Mucosa of descending colon (tissue), 3 donors: Measurements from ENCODE around the gene SPSB4. TPM values are rescaled to one million over a fixed set of nuclear protein-coding genes. Genes with fewer than 3 reads are reported as not detected.

Experiments
- ATAC-seq: fragments of 200-7000 bp; cut with Tn5 transposase; one replicate; pipeline ENCODE4 v1.9.1; 2020; ENCODE audit warnings: mild to moderate bottlenecking, moderate library complexity
- DNase-seq, 3 donors: peaks; one replicate each; pipeline ENCODE4 v3.0.0-alpha.2; 2020
- H3K36me3 ChIP-seq: fragments of 200-600 bp; one replicate; pipeline ENCODE4 v1.8.0; 2021; ENCODE audit warnings: low read depth, mild to moderate bottlenecking
- H3K4me1 ChIP-seq: fragments of 200-600 bp; one replicate; pipeline ENCODE4 v1.8.0; 2021; ENCODE audit warnings: low read depth, mild to moderate bottlenecking
- H3K4me3 ChIP-seq: fragments of 200-600 bp; one replicate; pipeline ENCODE4 v1.8.0; 2021; ENCODE audit warnings: mild to moderate bottlenecking
- H3K9me3 ChIP-seq: fragments of 200-600 bp; one replicate; pipeline ENCODE4 v1.8.0; 2021; ENCODE audit warnings: mild to moderate bottlenecking
- intact Hi-C, 2 donors: fragments of 100-400 bp; cut with DNase I in 1 of 2; cut with micrococcal nuclease in 1 of 2; formaldehyde crosslinking; loops; one replicate each; pipeline versions ENCODE4 v1.11.0 to v1.11.1; 2022; cut with DNase I, micrococcal nuclease
- total RNA-seq, 3 donors: library from RNA; stranded (reverse); fragmentation: NEBNext Ultra II Directional in 2 of 3; extraction: Animal tissue kit (Norgen Biotek cat#: 25700) in 2 of 3; gene quantifications; one replicate each; pipeline versions ENCODE4 v1.2.1 to v1.2.4, GENCODE V29; 2021 to 2023
- TF ChIP-seq, protein P1 (sequence below): fragments of 200-600 bp; IDR thresholded peaks from one replicate; pipeline ENCODE4 v1.8.0; 2022; ENCODE audit warnings: antibody characterized with exemption, mild to moderate bottlenecking
- donor health status: DM: no; HTN: no; CAD: no; lungs with moderate emphysema.
- donor health status: DM: no; HTN: no; CAD: no.
- donor health status: DM: no; HTN: yes; CAD: no.

SPSB4 gene
- total RNA-seq, 3 donors from 2014 or later: 0.10 to 0.85 (median 0.17) TPM

DNA sequence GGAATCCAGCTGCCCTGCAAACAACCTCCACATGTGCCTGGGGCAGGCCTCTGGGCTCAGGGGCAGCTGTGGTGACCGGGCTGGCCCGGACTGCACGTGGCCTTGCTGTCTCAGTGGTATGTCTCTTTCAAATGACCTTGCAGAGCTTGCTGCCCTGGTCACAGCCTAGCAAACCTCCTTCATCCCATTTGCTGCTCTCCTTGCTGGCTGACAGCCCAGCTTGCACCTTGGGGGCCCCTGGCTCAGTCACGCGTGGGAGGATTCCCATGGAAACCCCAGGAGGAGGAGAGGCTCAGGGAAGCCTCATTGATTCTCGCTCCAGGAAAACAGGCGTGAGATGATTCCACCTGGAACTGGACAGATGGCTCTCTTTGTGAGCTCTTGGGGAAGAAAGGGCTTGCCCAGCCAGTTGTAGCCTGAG is 5.6 kb downstream of the SPSB4 start:
- ATAC-seq: no peak
- Histone ChIP-seq H3K36me3 (no peaks in the 10 kb centered on the region), H3K4me1 (no peaks in the 10 kb centered on the region), H3K4me3 (no peak overlapping the region), H3K9me3 (no peaks in the 10 kb centered on the region)
- TF ChIP-seq, protein P1, sequence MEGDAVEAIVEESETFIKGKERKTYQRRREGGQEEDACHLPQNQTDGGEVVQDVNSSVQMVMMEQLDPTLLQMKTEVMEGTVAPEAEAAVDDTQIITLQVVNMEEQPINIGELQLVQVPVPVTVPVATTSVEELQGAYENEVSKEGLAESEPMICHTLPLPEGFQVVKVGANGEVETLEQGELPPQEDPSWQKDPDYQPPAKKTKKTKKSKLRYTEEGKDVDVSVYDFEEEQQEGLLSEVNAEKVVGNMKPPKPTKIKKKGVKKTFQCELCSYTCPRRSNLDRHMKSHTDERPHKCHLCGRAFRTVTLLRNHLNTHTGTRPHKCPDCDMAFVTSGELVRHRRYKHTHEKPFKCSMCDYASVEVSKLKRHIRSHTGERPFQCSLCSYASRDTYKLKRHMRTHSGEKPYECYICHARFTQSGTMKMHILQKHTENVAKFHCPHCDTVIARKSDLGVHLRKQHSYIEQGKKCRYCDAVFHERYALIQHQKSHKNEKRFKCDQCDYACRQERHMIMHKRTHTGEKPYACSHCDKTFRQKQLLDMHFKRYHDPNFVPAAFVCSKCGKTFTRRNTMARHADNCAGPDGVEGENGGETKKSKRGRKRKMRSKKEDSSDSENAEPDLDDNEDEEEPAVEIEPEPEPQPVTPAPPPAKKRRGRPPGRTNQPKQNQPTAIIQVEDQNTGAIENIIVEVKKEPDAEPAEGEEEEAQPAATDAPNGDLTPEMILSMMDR: no peak
- intact Hi-C loops: no loop called here
- DNase-seq: no peak

- no peaks in the 10 kb centered on the region for H3K36me3 ChIP-seq
- intact Hi-C loops: no loop called here
- TF ChIP-seq, protein P1: no peak
Observed at GRCh38 chr3:141057436-141057835, 6.3 kb downstream of the SPSB4 start.

GRCh38 chr3:141057946-141058800 is 7.0 kb downstream of the SPSB4 start:
- intact Hi-C loops: no loop called here
- Histone ChIP-seq H3K4me3 (no peak overlapping the region), H3K4me1 (no peaks in the 10 kb centered on the region), H3K9me3 (no peaks in the 10 kb centered on the region), H3K36me3 (no peaks in the 10 kb centered on the region)
- DNase-seq (no peak), ATAC-seq (no peak)
- TF ChIP-seq, protein P1: no peak

More at GRCh38 chr3:141057436-141057835, 6.3 kb downstream of the SPSB4 start:
- Histone ChIP-seq H3K4me1 (no peaks in the 10 kb centered on the region), H3K4me3 (no peak overlapping the region), H3K9me3 (no peaks in the 10 kb centered on the region)
- no peak for DNase-seq
- no peak for ATAC-seq

DNA sequence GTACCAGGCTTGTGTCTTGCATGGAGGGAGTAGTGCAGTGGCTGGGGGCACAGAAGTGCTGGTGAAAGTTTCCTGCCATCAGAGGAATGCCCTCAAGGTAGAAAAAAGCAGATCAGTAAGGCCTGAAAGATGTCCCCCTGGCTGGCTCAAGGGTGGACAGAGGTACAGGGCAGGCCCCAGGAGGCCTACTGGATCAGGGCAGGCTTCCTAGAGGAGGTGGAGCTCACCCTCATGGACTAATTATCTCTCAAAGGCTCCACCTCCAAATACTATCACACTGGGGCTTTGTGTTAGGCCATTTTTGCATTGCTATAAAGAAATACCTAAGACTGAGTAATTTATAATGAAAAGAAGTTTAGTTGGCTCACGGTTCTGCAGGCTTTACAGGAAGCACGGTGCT is 7.8 kb downstream of the SPSB4 start:
- Histone ChIP-seq H3K4me3 (no peak overlapping the region), H3K4me1 (no peaks in the 10 kb centered on the region), H3K9me3 (no peaks in the 10 kb centered on the region), H3K36me3 (no peaks in the 10 kb centered on the region)
- ATAC-seq (no peak), DNase-seq (no peak)
- TF ChIP-seq, protein P1: no peak
- intact Hi-C loops: no loop called here

DNA sequence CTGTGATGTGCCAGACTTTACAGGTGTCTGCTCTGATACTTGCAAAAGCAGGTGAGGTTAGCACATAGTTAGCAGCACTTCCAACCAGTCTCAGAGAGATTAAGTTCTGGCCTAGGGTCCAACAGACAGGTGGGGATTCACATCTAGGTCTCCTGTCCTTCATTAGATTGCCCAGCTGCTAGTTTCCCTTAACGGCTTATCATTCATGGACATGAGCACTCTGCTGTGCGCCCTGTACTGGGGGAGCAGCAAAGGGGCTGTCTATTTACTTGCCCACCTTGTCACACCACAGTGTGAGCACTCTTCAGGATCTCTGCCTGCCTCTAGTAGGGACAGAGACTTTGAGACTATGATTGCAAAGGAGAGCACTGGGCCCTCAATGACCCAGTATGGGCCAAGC is 8.7 kb downstream of the SPSB4 start:
- ATAC-seq (no peak), DNase-seq (no peak)
- Histone ChIP-seq H3K4me1 (no peaks in the 10 kb centered on the region), H3K9me3 (no peaks in the 10 kb centered on the region), H3K4me3 (no peak overlapping the region), H3K36me3 (no peaks in the 10 kb centered on the region)
- intact Hi-C loops: no loop called here
- TF ChIP-seq, protein P1: no peak
